NCI-H748 treated with DMSO at 0.1 percent for 48 hours (cell line): ENCODE data around the gene DCAF12.

Experiments
- DNase-seq: peaks from one replicate; lab custom pipeline; 2025; lab: John Stamatoyannopoulos, UW

Gene DCAF12

GRCh38 chr9:34125681-34126206 lies 754 bp downstream of the DCAF12 start:
- DNase-seq = no peak

- DNase-seq = no peak
These were observed 1.6 kb downstream of the DCAF12 start for GRCh38 chr9:34124926-34125325.

- no peak for DNase-seq
These were observed 2.4 kb downstream of the DCAF12 start for GRCh38 chr9:34124099-34124498.

- DNase-seq = no peak
These were observed 2.8 kb downstream of the DCAF12 start for GRCh38 chr9:34123682-34124081.

- no peak for DNase-seq
These were observed 4.5 kb downstream of the DCAF12 start for GRCh38 chr9:34121996-34122395.

- DNase-seq = no peak
These were observed 6.8 kb downstream of the DCAF12 start for GRCh38 chr9:34119713-34120112.

- no peak for DNase-seq
These were observed 12.1 kb downstream of the DCAF12 start for GRCh38 chr9:34114436-34114835.

- DNase-seq = no peak
These were observed 20.4 kb downstream of the DCAF12 start for GRCh38 chr9:34106110-34106509.

GRCh38 chr9:34102796-34103195 lies 23.7 kb downstream of the DCAF12 start:
- no peak for DNase-seq

- DNase-seq = no peak
These were observed 28.2 kb downstream of the DCAF12 start for GRCh38 chr9:34098307-34098706.

- DNase-seq = no peak
These were observed 28.6 kb downstream of the DCAF12 start for GRCh38 chr9:34097865-34098264.

- DNase-seq = no peak
These were observed 29.7 kb downstream of the DCAF12 start for GRCh38 chr9:34096751-34097150.

- DNase-seq = no peak
These were observed 32.9 kb downstream of the DCAF12 start for GRCh38 chr9:34093578-34093977.

- DNase-seq = no peak
These were observed 37.2 kb downstream of the DCAF12 start for GRCh38 chr9:34089311-34089710.

GRCh38 chr9:34087370-34087769 lies 39.1 kb downstream of the DCAF12 start:
- no peak for DNase-seq

- no peak for DNase-seq
These were observed 39.6 kb downstream of the DCAF12 start for GRCh38 chr9:34086864-34087263.

- no peak for DNase-seq
These were observed 40.7 kb downstream of the DCAF12 start for GRCh38 chr9:34085581-34086500.

- DNase-seq = no peak
These were observed 41.9 kb downstream of the DCAF12 start for GRCh38 chr9:34084562-34084961.

GRCh38 chr9:34079181-34079580 lies 47.3 kb downstream of the DCAF12 start:
- DNase-seq = no peak

- no peak for DNase-seq
These were observed 53.5 kb downstream of the DCAF12 start for GRCh38 chr9:34072868-34073590.

GRCh38 chr9:34072410-34072809 lies 54.1 kb downstream of the DCAF12 start:
- no peak for DNase-seq

- no peak for DNase-seq
These were observed 55.7 kb downstream of the DCAF12 start for GRCh38 chr9:34070606-34071324.
